ENCODE results near the gene SCO1.

SCO1 gene

GRCh38 chr17:10646392-10646990 lies 50.8 kb downstream of the SCO1 start:
- no peak overlapping the region for H3K4me3 ChIP-seq (replicated peaks in 1 of 2; ENCODE audit: low read depth in 2 of 2, low read length in 2 of 2)
- DNase-seq (ENCODE audit: low read depth in 2 of 2), result peak; percentile 77 to 83
- TF ChIP-seq, protein P1, sequence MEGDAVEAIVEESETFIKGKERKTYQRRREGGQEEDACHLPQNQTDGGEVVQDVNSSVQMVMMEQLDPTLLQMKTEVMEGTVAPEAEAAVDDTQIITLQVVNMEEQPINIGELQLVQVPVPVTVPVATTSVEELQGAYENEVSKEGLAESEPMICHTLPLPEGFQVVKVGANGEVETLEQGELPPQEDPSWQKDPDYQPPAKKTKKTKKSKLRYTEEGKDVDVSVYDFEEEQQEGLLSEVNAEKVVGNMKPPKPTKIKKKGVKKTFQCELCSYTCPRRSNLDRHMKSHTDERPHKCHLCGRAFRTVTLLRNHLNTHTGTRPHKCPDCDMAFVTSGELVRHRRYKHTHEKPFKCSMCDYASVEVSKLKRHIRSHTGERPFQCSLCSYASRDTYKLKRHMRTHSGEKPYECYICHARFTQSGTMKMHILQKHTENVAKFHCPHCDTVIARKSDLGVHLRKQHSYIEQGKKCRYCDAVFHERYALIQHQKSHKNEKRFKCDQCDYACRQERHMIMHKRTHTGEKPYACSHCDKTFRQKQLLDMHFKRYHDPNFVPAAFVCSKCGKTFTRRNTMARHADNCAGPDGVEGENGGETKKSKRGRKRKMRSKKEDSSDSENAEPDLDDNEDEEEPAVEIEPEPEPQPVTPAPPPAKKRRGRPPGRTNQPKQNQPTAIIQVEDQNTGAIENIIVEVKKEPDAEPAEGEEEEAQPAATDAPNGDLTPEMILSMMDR (IDR thresholded peaks at IDR 0.05; ENCODE audit: low read depth, low read length), result peak; percentile 88

DNA sequence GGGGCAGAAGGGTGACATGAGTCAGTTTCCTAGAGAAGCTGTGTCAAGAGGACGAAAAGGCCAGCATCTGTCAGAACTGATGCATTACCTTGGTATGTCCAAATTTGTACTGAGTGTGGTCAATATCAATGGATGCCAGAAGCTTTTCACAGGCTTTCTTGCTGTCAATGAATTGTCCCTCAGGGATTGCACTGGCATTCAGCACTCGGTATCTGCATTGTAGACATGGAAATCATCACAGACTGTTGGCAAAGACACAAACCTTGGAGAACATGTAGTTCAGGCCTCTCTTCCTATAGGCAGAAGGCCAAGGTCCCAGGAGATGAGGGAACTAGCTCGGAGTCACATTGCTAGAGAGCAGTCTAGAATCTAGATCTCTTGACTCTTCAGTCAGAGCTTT lies 56.9 kb downstream of the SCO1 start:
- peak; percentile 14 to 73 for DNase-seq (ENCODE audit: low read depth in 2 of 2)
- TF ChIP-seq, protein P1 (IDR thresholded peaks at IDR 0.05; ENCODE audit: low read depth, low read length), result no peak
- H3K4me3 ChIP-seq (replicated peaks in 1 of 2; ENCODE audit: low read depth in 2 of 2, low read length in 2 of 2), result no peak overlapping the region

DNA sequence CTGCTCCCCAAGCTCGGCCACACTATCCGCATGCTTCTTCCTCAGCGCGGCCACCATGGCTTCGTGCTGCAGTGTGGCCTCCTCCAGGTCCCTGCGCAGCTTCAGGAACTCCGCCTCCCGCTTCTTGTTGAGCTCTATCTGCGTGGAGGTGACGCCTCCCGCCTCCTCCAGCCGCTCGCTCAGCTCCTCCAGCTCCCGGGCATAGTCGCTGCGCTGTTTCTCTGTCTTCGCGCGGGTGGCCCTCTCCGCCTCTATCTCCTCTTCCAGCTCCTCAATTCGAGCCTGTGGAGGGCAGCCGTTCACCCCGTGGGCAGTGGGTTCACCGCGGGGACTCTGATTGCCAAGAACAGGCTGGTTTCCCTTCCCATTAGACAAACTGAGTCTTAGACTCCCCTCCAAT lies 59.2 kb downstream of the SCO1 start:
- H3K4me3 ChIP-seq (replicated peaks in 1 of 2; ENCODE audit: low read depth in 2 of 2, low read length in 2 of 2), result no peak overlapping the region
- TF ChIP-seq, protein P1 (IDR thresholded peaks at IDR 0.05; ENCODE audit: low read depth, low read length), result no peak
- DNase-seq (ENCODE audit: low read depth in 2 of 2), result no peak

DNA sequence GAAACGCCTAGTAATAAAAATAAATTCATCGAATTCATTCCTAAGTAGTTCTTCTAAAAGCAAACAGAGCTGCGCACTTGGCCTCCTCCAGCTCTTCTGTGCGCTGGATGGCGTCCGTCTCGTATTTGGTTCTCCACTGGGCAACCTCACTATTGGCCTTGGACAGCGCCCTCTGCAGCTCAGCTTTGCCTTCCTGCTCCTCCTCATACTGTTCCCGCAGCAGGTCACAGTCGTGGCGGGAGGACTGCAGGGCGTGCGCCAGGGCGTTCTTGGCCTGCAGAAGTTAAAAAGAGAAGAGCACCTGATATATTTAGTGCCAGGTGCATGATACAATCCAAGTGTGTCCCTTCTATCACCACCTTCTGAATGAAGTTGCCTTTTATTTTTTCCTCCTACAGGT lies 62.0 kb downstream of the SCO1 start:
- no peak overlapping the region for H3K4me3 ChIP-seq (replicated peaks in 1 of 2; ENCODE audit: low read depth in 2 of 2, low read length in 2 of 2)
- TF ChIP-seq, protein P1 (IDR thresholded peaks at IDR 0.05; ENCODE audit: low read depth, low read length), result no peak
- DNase-seq (ENCODE audit: low read depth in 2 of 2), result no peak

GRCh38 chr17:10633738-10634379 lies 63.5 kb downstream of the SCO1 start:
- TF ChIP-seq, protein P1 (IDR thresholded peaks at IDR 0.05; ENCODE audit: low read depth, low read length), result no peak

GRCh38 chr17:10631701-10632100 lies 65.6 kb downstream of the SCO1 start:
- TF ChIP-seq, protein P1 (IDR thresholded peaks at IDR 0.05; ENCODE audit: low read depth, low read length), result no peak
- no peak overlapping the region for H3K4me3 ChIP-seq (replicated peaks in 1 of 2; ENCODE audit: low read depth in 2 of 2, low read length in 2 of 2)
- DNase-seq (ENCODE audit: low read depth in 2 of 2), result no peak

More at GRCh38 chr17:10633738-10634379, 63.5 kb downstream of the SCO1 start:
- DNase-seq (ENCODE audit: low read depth in 2 of 2), result no peak
- H3K4me3 ChIP-seq (replicated peaks in 1 of 2; ENCODE audit: low read depth in 2 of 2, low read length in 2 of 2), result no peak overlapping the region

Data from cardiac fibroblast (primary cell).